GM12891 (cell line): ENCODE data around the gene RAET1E.
"Not testable (repeated sequence)": the region's sequence is repeated elsewhere in the genome, so short reads cannot be mapped to it uniquely, and the experiment has no call there.

Source experiments
- DNase-seq: peaks from one replicate; pipeline ENCODE4 v3.0.0; 2011; ENCODE audit warnings: low spot score; ENCODE audit not compliant: insufficient read length
- FAIRE-seq: peaks from 2 replicates; lab custom pipeline; 2011; peaks lifted over from hg19 to GRCh38; lab: Jason Lieb, UNC
- PAX5 ChIP-seq: IDR thresholded peaks from 2 replicates; pipeline ENCODE4 v1.6.1; 2011; ENCODE audit warnings: low read length, moderate library complexity, mild to moderate bottlenecking; ENCODE audit not compliant: insufficient read depth, severe bottlenecking
- POLR2A ChIP-seq: IDR thresholded peaks from 2 replicates; pipeline ENCODE4 v1.6.1; 2011; ENCODE audit warnings: low read depth, low read length, control low read depth
- POLR2AphosphoS5 ChIP-seq: IDR thresholded peaks from 2 replicates; pipeline ENCODE4 v1.6.1; 2011; ENCODE audit warnings: low read depth, low read length, control low read depth
- POU2F2 ChIP-seq: IDR thresholded peaks from 2 replicates; pipeline ENCODE4 v1.6.1; 2011; ENCODE audit warnings: low read depth, mild to moderate bottlenecking, control low read depth, low read length, moderate library complexity
- SPI1 ChIP-seq: IDR thresholded peaks from 2 replicates; pipeline ENCODE4 v1.6.1; 2011; ENCODE audit warnings: low read depth, low read length, control low read depth
- TAF1 ChIP-seq: IDR thresholded peaks from 2 replicates; pipeline ENCODE4 v1.6.1; 2011; ENCODE audit warnings: low read depth, low read length, control low read depth

The RAET1E gene

DNA sequence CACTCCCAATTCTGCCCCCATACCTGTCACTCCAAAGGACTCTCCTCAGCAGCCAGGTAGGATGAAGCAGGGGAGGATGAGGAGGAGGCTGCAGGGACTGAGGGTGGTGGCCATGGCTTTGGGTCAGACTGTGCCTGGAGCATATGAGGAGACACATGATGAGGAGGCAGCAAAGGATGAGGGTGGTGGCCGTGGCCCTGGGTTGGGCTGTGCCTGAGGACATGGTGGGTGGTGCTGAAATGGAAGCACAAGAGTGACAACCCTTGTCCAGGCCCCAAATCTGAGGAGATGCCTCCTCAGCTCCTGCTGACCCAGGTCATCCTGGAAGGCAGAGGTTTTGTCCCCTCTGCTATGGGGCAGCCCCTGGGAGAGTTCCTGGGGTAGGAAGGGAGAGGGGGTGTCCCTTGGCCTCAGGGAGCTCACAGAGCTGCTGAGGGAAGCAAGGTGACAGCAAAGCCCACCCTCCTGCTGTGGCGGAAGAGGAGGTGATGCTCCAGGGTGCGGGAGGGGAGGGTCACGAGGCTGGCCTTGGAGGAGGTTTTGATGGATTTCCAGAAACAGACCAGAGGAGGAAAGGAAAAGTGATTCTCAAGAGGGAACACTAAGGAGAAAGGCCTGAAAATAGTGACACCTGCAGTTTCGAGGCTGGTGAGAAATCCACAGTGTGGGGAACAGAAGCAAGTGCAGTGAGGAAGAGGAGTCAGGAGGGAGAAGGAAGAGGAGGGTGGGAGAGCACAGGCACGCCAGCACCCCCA is 20.4 kb upstream of the RAET1E start:
- TF ChIP-seq TAF1, result no peak
- TF ChIP-seq POLR2AphosphoS5, result no peak
- TF ChIP-seq POLR2A, result no peak
- no peak for TF ChIP-seq SPI1
- no peak for TF ChIP-seq POU2F2
- FAIRE-seq (no peak), DNase-seq (no peak)

GRCh38 chr6:149917679-149918078 is 19.8 kb upstream of the RAET1E start:
- TF ChIP-seq POLR2AphosphoS5 (no peak), POU2F2 (no peak), POLR2A (no peak), PAX5 (no peak), TAF1 (no peak), SPI1 (no peak)
- FAIRE-seq, result no peak
- DNase-seq, result no peak

- DNase-seq (no peak), FAIRE-seq (no peak)
Observed at GRCh38 chr6:149915970-149916865, 18.3 kb upstream of the RAET1E start.

GRCh38 chr6:149913540-149914240 is 15.8 kb upstream of the RAET1E start:
- DNase-seq (no peak), FAIRE-seq (no peak)
- TF ChIP-seq TAF1 (no peak), POU2F2 (no peak), POLR2AphosphoS5 (no peak), PAX5 (no peak), POLR2A (no peak), SPI1 (no peak)

More at GRCh38 chr6:149915970-149916865, 18.3 kb upstream of the RAET1E start:
- TF ChIP-seq POU2F2 (no peak), PAX5 (no peak), SPI1 (no peak), POLR2AphosphoS5 (no peak), TAF1 (no peak), POLR2A (no peak)

DNA sequence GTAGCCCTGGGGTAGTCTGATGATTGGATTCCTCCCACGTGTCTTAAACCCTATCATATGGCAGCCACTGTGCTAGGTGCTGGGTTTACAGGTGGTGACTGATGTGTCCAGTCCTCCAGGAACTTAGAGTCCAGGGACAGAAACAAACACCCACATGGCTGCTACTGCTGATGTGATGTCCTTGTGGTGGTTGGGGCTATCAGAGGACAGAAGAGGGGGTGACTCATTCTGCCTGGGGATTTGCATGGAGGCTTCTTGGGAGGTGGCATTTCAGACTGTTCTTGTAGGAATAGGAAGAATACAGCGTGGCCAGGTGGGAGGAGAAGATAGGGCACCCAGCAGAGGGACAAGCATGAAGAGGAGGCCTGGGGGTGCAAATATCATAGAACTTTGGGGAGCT is 15.2 kb upstream of the RAET1E start:
- no peak for DNase-seq
- no peak for FAIRE-seq
- TF ChIP-seq SPI1, result no peak
- TF ChIP-seq POLR2A, result no peak
- no peak for TF ChIP-seq POLR2AphosphoS5
- no peak for TF ChIP-seq TAF1
- no peak for TF ChIP-seq PAX5
- TF ChIP-seq POU2F2, result no peak

DNA sequence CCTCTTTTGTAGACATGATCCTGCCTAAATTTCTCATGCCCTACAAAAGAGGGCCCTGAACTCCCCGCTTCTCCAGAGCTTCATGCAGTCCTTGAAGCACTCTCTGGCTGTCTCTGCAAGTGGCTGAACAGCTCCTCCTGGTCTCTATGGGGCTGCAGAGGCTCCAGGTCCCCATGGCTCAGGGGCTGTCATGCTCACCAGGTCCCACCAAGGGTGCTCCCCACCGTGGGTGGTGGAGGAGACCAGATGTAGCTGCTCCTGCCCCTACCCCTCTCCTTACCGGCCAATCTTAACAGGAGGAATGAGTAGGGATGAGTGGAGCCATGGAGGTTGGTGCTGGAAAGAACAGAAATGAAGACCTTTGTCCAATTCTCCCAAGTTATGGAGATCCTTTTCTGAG is 14.8 kb upstream of the RAET1E start:
- not testable (repeated sequence) for FAIRE-seq, DNase-seq

DNA sequence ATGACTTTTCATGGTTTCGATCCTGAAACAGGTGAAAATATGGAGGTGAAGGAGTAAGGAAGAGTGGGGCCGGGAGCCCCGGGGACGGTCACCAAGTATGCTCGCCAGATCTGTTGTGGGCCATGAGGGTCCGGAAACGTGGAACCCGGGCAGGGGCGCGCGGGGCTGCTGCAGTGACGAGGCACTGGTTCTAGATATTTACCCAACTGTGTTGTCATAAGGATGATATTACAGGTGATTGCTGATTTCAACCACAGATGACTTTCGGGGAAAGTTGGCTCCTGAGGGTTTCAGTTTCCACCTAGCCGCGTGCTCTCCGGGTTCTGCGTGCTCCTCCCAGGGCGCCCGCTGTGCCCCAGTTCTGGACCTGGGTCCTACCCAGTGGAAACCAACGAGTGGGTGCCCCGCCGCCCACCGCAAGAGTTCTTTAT is 12.8 kb upstream of the RAET1E start:
- TF ChIP-seq SPI1 (no peak), POLR2A (no peak), POLR2AphosphoS5 (no peak), PAX5 (no peak), POU2F2 (no peak), TAF1 (no peak)
- FAIRE-seq (no peak), DNase-seq (no peak)

- no peak for FAIRE-seq
- TF ChIP-seq PAX5 (no peak), SPI1 (no peak), POLR2A (no peak), POU2F2 (no peak), TAF1 (no peak), POLR2AphosphoS5 (no peak)
- no peak for DNase-seq
Observed at GRCh38 chr6:149909701-149910470, 12.0 kb upstream of the RAET1E start.

DNA sequence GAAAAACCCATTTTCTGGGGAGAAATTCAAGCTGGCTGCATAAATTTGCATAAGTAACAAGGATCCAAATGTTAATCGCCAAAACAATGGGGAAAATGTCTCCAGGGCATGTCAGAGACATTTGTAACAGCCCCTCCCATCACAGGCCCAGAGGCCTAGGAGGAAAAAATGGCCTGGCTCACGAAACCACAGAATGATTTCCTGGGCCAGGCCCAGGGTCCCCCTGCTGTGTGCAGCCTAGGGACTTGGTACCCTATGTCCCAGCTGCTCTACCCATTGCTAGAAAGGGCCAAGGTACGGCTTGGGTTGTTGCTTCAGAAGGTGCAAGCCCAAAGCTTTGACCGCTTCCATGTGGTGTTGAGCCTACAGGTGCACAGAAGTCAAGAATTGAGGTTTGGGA is 10.6 kb upstream of the RAET1E start:
- not testable (repeated sequence) for FAIRE-seq

More for the DNA sequence above, 10.6 kb upstream of the RAET1E start:
- DNase-seq, result not testable (repeated sequence)
